ENCODE measurements around the gene ZNF775. TPM values are rescaled to one million over a fixed set of nuclear protein-coding genes. Genes with fewer than 3 reads are reported as not detected.

ZNF775 gene
- total and polyA plus RNA-seq, 2 of the 13 experiments (the other 11 are each of a cell fraction or from before 2014, with no cell fraction given): 3.1 to 3.2 TPM

DNA sequence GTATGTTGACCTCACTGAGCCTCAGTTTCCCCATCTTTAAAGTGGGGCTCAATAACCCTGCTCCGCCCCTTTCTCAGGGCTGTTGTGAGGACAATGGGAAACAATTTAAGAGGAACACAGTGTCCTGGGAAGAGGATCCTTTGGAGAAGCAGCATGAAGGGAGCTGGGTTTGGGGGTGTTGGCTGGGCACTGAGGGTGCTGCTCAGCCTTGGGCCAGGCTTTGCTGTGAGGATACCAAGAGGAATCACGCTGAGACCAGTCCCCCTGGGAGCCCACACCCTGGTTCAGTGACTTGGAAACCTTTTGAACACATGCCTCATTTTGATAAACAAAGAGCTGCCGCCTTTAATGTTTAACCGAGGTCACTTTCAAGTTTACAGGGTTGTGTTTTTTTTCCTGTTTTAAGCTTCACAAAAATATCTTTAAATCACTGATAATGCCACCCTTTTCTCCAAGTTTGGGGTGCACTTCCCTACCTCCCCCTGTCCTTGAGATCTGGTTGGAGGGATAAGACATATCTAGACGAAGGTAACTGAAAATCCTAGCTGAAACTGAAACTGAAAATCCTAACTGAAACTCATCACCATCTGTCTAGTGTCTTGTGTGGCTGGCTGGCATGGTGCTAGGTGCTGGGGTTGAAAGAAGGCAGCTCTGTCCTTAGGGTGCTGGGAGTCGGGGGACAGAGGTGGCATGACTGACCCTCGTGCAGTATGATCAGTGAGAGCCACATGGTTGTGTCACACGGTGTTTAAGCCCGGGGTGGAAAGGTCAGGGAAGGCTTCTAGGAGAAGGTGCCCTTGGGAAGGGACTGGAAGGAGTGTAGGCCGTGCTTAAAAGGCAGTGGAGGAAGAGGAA is 27.7 kb downstream of the ZNF775 start (continued):
- TF ChIP-seq, protein P1, sequence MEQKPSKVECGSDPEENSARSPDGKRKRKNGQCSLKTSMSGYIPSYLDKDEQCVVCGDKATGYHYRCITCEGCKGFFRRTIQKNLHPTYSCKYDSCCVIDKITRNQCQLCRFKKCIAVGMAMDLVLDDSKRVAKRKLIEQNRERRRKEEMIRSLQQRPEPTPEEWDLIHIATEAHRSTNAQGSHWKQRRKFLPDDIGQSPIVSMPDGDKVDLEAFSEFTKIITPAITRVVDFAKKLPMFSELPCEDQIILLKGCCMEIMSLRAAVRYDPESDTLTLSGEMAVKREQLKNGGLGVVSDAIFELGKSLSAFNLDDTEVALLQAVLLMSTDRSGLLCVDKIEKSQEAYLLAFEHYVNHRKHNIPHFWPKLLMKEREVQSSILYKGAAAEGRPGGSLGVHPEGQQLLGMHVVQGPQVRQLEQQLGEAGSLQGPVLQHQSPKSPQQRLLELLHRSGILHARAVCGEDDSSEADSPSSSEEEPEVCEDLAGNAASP (CRISPR knock-in tag; IDR thresholded peaks at IDR 0.05; ENCODE audit: borderline replicate concordance): peak; percentile 52; the same call in 1 of the 2 replicates
- peak; percentile 82 for TF ChIP-seq RARA (CRISPR knock-in tag; IDR thresholded peaks at IDR 0.05)
- TF ChIP-seq, protein P2, sequence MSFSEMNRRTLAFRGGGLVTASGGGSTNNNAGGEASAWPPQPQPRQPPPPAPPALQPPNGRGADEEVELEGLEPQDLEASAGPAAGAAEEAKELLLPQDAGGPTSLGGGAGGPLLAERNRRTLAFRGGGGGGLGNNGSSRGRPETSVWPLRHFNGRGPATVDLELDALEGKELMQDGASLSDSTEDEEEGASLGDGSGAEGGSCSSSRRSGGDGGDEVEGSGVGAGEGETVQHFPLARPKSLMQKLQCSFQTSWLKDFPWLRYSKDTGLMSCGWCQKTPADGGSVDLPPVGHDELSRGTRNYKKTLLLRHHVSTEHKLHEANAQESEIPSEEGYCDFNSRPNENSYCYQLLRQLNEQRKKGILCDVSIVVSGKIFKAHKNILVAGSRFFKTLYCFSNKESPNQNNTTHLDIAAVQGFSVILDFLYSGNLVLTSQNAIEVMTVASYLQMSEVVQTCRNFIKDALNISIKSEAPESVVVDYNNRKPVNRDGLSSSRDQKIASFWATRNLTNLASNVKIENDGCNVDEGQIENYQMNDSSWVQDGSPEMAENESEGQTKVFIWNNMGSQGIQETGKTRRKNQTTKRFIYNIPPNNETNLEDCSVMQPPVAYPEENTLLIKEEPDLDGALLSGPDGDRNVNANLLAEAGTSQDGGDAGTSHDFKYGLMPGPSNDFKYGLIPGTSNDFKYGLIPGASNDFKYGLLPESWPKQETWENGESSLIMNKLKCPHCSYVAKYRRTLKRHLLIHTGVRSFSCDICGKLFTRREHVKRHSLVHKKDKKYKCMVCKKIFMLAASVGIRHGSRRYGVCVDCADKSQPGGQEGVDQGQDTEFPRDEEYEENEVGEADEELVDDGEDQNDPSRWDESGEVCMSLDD (CRISPR knock-in tag; IDR thresholded peaks at IDR 0.05; ENCODE audit: borderline replicate concordance): peak; percentile 75; the same call in 1 of the 2 replicates
- TF ChIP-seq, protein P3, sequence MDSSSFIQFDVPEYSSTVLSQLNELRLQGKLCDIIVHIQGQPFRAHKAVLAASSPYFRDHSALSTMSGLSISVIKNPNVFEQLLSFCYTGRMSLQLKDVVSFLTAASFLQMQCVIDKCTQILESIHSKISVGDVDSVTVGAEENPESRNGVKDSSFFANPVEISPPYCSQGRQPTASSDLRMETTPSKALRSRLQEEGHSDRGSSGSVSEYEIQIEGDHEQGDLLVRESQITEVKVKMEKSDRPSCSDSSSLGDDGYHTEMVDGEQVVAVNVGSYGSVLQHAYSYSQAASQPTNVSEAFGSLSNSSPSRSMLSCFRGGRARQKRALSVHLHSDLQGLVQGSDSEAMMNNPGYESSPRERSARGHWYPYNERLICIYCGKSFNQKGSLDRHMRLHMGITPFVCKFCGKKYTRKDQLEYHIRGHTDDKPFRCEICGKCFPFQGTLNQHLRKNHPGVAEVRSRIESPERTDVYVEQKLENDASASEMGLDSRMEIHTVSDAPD (CRISPR knock-in tag; IDR thresholded peaks at IDR 0.05): peak; percentile 23; the same call in 1 of the 2 replicates
- peak; percentile 69; the same call in 1 of the 2 replicates for TF ChIP-seq ZNF543 (CRISPR knock-in tag; IDR thresholded peaks at IDR 0.05)
- 0 out of 2 replicates have a peak, but pooled peaks have one; percentile 24 for TF ChIP-seq ZNF564 (CRISPR knock-in tag; IDR thresholded peaks at IDR 0.05)
- TF ChIP-seq ZFY (CRISPR knock-in tag; IDR thresholded peaks at IDR 0.05): peak; percentile 27; the same call in 1 of the 2 replicates
- TF ChIP-seq, protein P4, sequence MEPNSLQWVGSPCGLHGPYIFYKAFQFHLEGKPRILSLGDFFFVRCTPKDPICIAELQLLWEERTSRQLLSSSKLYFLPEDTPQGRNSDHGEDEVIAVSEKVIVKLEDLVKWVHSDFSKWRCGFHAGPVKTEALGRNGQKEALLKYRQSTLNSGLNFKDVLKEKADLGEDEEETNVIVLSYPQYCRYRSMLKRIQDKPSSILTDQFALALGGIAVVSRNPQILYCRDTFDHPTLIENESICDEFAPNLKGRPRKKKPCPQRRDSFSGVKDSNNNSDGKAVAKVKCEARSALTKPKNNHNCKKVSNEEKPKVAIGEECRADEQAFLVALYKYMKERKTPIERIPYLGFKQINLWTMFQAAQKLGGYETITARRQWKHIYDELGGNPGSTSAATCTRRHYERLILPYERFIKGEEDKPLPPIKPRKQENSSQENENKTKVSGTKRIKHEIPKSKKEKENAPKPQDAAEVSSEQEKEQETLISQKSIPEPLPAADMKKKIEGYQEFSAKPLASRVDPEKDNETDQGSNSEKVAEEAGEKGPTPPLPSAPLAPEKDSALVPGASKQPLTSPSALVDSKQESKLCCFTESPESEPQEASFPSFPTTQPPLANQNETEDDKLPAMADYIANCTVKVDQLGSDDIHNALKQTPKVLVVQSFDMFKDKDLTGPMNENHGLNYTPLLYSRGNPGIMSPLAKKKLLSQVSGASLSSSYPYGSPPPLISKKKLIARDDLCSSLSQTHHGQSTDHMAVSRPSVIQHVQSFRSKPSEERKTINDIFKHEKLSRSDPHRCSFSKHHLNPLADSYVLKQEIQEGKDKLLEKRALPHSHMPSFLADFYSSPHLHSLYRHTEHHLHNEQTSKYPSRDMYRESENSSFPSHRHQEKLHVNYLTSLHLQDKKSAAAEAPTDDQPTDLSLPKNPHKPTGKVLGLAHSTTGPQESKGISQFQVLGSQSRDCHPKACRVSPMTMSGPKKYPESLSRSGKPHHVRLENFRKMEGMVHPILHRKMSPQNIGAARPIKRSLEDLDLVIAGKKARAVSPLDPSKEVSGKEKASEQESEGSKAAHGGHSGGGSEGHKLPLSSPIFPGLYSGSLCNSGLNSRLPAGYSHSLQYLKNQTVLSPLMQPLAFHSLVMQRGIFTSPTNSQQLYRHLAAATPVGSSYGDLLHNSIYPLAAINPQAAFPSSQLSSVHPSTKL (CRISPR knock-in tag; IDR thresholded peaks at IDR 0.05): peak; percentile 80
- TF ChIP-seq MIXL1 (CRISPR knock-in tag; IDR thresholded peaks at IDR 0.05): 0 out of 2 replicates have a peak, but pooled peaks have one; percentile 18
- TF ChIP-seq, protein P5, sequence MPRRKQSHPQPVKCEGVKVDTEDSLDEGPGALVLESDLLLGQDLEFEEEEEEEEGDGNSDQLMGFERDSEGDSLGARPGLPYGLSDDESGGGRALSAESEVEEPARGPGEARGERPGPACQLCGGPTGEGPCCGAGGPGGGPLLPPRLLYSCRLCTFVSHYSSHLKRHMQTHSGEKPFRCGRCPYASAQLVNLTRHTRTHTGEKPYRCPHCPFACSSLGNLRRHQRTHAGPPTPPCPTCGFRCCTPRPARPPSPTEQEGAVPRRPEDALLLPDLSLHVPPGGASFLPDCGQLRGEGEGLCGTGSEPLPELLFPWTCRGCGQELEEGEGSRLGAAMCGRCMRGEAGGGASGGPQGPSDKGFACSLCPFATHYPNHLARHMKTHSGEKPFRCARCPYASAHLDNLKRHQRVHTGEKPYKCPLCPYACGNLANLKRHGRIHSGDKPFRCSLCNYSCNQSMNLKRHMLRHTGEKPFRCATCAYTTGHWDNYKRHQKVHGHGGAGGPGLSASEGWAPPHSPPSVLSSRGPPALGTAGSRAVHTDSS (CRISPR knock-in tag; conservative IDR thresholded peaks at IDR 0.05): no peak
- TF ChIP-seq RFX1 (IDR thresholded peaks at IDR 0.05): no peak
- 0 out of 2 replicates have a peak, but pooled peaks have one; percentile 19 for TF ChIP-seq SP5 (CRISPR knock-in tag; IDR thresholded peaks at IDR 0.05; ENCODE audit: borderline replicate concordance, low read depth)
- TF ChIP-seq ZSCAN20 (CRISPR knock-in tag; IDR thresholded peaks at IDR 0.05; ENCODE audit: borderline replicate concordance): no peak
- TF ChIP-seq JUNB (CRISPR knock-in tag; IDR thresholded peaks at IDR 0.05; ENCODE audit: borderline replicate concordance): no peak
- peak; percentile 30; the same call in 1 of the 2 replicates for TF ChIP-seq MED1 (CRISPR knock-in tag; IDR thresholded peaks at IDR 0.05)
- TF ChIP-seq, protein P6, sequence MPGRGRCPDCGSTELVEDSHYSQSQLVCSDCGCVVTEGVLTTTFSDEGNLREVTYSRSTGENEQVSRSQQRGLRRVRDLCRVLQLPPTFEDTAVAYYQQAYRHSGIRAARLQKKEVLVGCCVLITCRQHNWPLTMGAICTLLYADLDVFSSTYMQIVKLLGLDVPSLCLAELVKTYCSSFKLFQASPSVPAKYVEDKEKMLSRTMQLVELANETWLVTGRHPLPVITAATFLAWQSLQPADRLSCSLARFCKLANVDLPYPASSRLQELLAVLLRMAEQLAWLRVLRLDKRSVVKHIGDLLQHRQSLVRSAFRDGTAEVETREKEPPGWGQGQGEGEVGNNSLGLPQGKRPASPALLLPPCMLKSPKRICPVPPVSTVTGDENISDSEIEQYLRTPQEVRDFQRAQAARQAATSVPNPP (CRISPR knock-in tag; IDR thresholded peaks at IDR 0.05): 0 out of 2 replicates have a peak, but pooled peaks have one; percentile 73
